Measurements from ENCODE around the gene MSRB1.

GRCh38 chr16:1978476-1979120 is 35.6 kb upstream of the MSRB1 start:
- no peak for TF ChIP-seq CTCF (IDR thresholded peaks at IDR 0.05; ENCODE audit: low read depth, low read length)
- TF ChIP-seq EZH2phosphoT487 (IDR thresholded peaks at IDR 0.05; ENCODE audit: low read depth) = no peak
